NB4 (cell line): Measurements from ENCODE around the gene RASAL2.

Experiments used
- DNase-seq: peaks from one replicate; pipeline ENCODE4 v3.0.0; 2010; ENCODE audit warnings: low read depth
- H3K4me3 ChIP-seq: one replicate; pipeline ENCODE4 v1.5.1; 2011; ENCODE audit warnings: mild to moderate bottlenecking, low read depth, low read length, moderate library complexity
- CTCF ChIP-seq: IDR thresholded peaks from one replicate; pipeline ENCODE4 v1.5.1; 2012; ENCODE audit warnings: low read depth, low read length
- MYC ChIP-seq: IDR thresholded peaks from 2 replicates; pipeline ENCODE4 v1.6.1; 2011; ENCODE audit warnings: low read depth, low read length
- POLR2A ChIP-seq: IDR thresholded peaks from 2 replicates; pipeline ENCODE4 v1.6.1; 2011; ENCODE audit warnings: mild to moderate bottlenecking; ENCODE audit not compliant: insufficient read length; ENCODE audit errors: extremely low read depth
- TF ChIP-seq, protein P1 (sequence below): IDR thresholded peaks from 2 replicates; pipeline ENCODE4 v1.6.1; 2011; ENCODE audit warnings: low read depth, low read length

Gene RASAL2

DNA sequence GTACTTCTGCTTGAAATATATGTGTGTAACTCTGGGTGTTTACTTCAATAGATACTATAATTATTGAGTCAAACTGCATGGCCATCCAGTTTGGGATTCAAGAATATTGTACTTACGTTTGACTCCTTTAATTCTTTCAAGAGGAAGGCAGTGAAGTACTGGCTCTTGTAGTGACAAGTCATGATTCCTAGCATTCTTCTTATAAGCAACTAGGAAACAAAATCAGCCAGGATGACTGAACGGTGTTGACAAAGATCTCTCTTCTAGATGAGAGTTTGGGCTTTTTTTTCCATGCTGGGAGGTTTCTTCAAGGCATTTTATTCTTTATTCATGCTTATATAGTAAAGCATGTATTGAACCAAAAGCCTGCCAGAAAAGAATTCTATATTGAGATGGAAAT lies 344.5 kb downstream of the RASAL2 start:
- no peak for TF ChIP-seq POLR2A
- TF ChIP-seq, protein P1, sequence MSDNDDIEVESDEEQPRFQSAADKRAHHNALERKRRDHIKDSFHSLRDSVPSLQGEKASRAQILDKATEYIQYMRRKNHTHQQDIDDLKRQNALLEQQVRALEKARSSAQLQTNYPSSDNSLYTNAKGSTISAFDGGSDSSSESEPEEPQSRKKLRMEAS, result no peak
- TF ChIP-seq CTCF, result no peak
- TF ChIP-seq MYC, result no peak

GRCh38 chr1:178442925-178443324 lies 349.0 kb downstream of the RASAL2 start:
- H3K4me3 ChIP-seq, result no peak overlapping the region
- TF ChIP-seq, protein P1, result no peak
- TF ChIP-seq POLR2A, result no peak
- TF ChIP-seq CTCF, result no peak
- DNase-seq, result no peak

More for the DNA sequence above, 344.5 kb downstream of the RASAL2 start:
- no peak overlapping the region for H3K4me3 ChIP-seq
- no peak for DNase-seq

DNA sequence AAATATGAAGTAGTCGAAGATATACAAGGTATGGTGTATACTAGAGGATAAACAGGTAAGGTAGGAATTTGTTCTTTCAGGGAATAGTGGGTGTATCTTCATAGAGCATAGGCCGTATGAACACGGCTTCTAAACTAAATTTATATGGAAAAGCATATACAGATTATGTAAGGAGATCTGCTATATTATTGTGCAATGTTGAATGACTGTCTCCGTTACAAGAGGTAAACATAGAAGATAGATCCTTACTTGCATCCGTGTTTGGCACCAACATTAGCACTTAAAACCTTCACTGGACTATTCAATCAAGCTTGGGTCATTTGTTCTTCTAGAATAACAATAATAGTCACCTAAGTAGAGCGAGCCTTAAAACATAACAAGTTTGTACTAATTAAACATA lies 357.0 kb downstream of the RASAL2 start:
- DNase-seq, result no peak
- no peak overlapping the region for H3K4me3 ChIP-seq
- TF ChIP-seq, protein P1, result no peak
- TF ChIP-seq CTCF, result no peak

- TF ChIP-seq MYC (no peak), POLR2A (no peak)
- DNase-seq, result no peak
- no peak overlapping the region for H3K4me3 ChIP-seq
These were observed 357.6 kb downstream of the RASAL2 start for GRCh38 chr1:178451529-178451928.

DNA sequence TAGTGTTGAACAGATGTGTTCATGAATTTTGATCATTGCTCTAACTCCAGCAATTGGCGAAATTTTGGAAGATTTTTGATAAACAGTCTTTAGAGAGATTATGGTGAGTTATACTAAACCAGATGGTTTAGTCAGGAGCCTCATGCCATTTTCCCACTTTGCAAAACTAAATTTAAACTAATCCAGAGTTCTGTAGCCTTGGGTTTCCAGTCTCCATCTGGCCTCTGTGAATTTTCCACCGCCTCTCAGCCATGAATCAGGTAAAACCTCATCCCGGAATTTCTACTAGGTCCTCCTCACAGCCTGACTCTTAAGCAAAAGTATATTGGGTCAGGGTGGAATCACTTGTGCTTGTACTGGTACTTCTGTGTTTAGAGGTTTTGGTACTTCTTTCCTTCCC lies 358.1 kb downstream of the RASAL2 start:
- no peak overlapping the region for H3K4me3 ChIP-seq

DNA sequence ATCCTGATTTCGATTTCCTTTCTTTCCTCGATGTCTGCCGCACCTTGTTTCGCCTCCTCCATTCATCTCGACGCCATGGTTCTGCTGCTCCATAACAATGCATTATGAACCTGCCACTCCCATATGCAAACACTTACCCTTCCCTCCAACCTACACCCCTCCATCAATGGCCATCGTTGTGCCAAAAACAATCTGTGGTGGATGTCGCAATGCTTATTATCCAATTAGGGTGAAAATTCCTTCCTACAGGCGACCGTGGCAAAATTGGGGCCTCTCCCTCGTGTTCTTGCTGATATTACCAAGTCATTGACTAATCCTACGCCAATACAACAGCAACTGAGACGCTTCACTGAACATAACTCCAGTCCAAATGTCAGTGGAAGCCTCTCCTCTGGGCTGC lies 362.6 kb downstream of the RASAL2 start:
- H3K4me3 ChIP-seq, result no peak overlapping the region
- TF ChIP-seq MYC (no peak), POLR2A (no peak)
- no peak for DNase-seq

More for the DNA sequence above, 358.1 kb downstream of the RASAL2 start:
- DNase-seq, result no peak
- TF ChIP-seq CTCF (no peak), POLR2A (no peak), MYC (no peak)
- TF ChIP-seq, protein P1, result no peak

DNA sequence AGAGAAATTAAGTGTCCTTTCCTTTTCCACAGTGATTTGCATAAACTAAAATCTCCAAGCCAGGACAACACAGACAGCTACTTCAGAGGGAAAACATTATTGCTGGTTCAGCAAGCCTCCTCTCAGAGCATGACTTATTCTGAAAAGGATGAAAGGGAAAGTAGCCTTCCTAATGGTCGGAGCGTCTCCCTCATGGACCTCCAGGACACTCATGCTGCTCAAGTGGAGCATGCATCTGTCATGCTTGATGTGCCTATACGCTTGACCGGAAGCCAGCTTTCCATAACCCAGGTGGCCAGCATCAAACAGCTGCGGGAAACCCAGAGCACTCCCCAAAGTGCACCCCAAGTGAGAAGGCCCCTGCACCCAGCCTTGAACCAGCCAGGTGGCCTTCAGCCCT lies 363.7 kb downstream of the RASAL2 start:
- TF ChIP-seq POLR2A, result no peak
- TF ChIP-seq MYC, result no peak
- TF ChIP-seq CTCF, result no peak
- TF ChIP-seq, protein P1, result no peak
- DNase-seq, result no peak
- H3K4me3 ChIP-seq, result no peak overlapping the region
